Measurements from ENCODE around the gene PDE4D.
"Not testable (repeated sequence)": the region's sequence is repeated elsewhere in the genome, so short reads cannot be mapped to it uniquely, and the experiment has no call there.

Gene PDE4D

GRCh38 chr5:59001716-59002115 lies 891.8 kb downstream of the PDE4D start:
- DNase-seq (ENCODE audit: low read depth) = no peak

- no peak for DNase-seq (ENCODE audit: low read depth)
These were observed 892.4 kb downstream of the PDE4D start for GRCh38 chr5:59001154-59001553.

DNA sequence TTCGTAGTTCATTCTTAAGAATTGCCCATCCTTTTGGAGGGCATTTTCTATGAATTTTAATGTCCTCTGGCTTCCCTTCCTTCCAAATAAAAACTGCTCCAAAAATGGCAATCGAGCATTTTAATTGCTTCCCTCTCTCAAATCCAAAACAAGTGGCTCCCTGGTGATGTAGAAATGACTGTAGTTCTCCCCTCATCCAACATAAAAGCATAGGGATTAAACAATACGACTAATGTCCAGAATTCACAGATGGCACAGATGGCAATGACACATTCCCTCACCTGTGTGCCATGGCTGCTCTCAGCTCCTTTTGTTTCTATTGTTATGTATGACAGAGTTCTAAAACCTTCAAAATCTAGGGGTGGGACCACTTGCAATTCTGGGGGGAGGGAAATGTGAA lies 893.3 kb downstream of the PDE4D start:
- no peak for DNase-seq (ENCODE audit: low read depth)

- no peak for DNase-seq (ENCODE audit: low read depth)
These were observed 893.7 kb downstream of the PDE4D start for GRCh38 chr5:58999804-59000203.

DNA sequence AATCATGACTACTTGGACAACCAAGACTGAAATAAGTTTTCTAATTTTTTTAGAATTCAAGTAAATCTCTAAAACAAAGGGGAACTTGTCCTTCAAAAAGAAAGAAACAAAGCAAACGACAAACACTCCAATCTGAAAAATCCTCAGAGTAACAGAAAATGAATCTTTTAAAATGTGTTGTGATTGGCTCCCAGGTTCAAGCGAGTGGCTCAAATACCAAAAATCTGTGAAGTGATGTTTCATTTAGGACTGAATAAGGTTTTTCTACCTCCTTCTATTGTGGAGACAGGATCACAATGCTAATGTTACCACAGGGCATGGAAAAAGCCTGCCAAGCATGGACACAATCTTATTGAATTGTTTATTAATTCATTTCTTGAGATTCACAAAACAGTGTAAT lies 895.0 kb downstream of the PDE4D start:
- DNase-seq (ENCODE audit: low read depth) = no peak

- DNase-seq (ENCODE audit: low read depth) = not testable (repeated sequence)
These were observed 897.7 kb downstream of the PDE4D start for GRCh38 chr5:58995779-58996178.

DNA sequence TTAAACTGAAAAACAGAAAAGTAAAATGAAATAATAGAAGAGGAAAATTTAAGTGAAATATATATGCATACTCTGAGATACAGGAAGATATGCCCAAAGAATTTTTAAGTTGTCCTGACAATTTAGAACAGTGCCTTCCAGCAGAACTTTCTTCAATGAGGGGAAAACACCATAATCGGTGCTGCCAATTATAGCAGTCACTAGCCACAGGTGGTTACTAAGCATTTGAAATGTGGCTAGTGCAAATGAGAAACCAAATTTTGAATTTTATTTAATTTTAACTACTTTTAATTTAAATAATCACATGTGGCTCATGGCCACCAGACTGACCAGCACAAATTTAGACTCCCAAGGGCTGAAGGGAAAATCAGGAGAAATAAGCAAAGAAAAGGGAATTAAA lies 900.1 kb downstream of the PDE4D start:
- DNase-seq (ENCODE audit: low read depth) = no peak

DNA sequence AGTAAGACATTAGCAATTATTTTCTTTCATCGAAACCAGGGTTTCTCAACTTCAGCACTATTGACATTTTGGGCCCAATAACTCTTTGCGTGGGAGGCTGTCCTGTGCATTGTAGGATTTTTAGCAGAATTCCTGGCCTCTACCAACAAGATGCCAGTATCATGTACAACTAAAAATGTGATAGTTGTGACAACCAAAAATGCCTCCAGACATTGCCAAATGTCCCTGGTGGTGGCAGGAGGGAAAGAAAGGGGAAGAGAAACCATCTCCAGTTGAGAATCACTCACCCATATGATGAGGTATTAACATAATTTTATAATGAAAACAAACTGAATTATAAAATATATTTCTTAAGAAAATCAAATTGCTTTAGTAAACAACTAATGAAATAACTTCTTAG lies 904.6 kb downstream of the PDE4D start:
- no peak for DNase-seq (ENCODE audit: low read depth)

- DNase-seq (ENCODE audit: low read depth) = no peak
These were observed 906.3 kb downstream of the PDE4D start for GRCh38 chr5:58987193-58987592.

DNA sequence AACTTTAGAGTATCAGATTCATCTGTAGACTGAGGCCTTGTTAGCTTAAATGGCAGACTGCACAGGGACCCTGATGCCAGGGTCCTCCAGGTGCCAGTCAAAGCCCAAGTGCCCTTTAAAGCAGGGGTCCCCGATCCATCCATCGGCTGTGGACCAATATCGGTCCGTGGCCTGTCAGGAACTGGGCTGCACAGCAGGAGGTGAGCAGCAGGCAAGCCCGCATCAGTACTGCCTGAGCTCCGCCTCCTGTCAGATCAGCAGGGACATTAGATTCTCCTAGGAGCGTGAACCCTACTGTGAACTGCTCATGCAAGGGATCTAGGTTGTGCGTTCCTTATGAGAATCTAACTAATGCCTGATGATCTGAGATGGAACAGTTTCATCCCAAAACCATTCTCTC lies 907.2 kb downstream of the PDE4D start:
- DNase-seq (ENCODE audit: low read depth) = no peak

GRCh38 chr5:58985759-58986158 lies 907.8 kb downstream of the PDE4D start:
- DNase-seq (ENCODE audit: low read depth) = no peak

GRCh38 chr5:58985311-58985710 lies 908.2 kb downstream of the PDE4D start:
- DNase-seq (ENCODE audit: low read depth) = no peak

- no peak for DNase-seq (ENCODE audit: low read depth)
These were observed 909.7 kb downstream of the PDE4D start for GRCh38 chr5:58983526-58984452.

- DNase-seq (ENCODE audit: low read depth) = no peak
These were observed 912.6 kb downstream of the PDE4D start for GRCh38 chr5:58980890-58981289.

- DNase-seq (ENCODE audit: low read depth) = no peak
These were observed 914.4 kb downstream of the PDE4D start for GRCh38 chr5:58979090-58979489.

DNA sequence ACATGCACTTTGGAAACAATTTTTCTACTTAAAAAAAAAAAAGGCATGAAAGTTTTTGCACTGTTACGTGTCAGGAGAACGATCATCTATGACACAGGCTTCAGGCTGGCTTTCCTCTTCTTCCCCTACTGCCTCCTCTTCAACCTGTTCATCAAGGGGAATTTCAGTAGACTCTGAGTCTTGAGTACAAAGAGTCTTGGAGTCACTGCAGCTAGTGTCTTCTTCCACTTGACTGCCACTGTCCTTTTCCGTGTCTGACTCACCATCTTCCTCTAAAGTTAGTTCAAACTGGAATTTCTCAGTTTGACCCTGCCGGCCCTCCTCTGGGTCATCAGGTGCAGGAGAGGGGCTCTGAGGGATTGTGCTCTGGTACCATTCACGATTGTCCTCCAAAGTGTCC lies 918.9 kb downstream of the PDE4D start:
- DNase-seq (ENCODE audit: low read depth) = no peak

GRCh38 chr5:58974083-58974482 lies 919.4 kb downstream of the PDE4D start:
- no peak for DNase-seq (ENCODE audit: low read depth)

DNA sequence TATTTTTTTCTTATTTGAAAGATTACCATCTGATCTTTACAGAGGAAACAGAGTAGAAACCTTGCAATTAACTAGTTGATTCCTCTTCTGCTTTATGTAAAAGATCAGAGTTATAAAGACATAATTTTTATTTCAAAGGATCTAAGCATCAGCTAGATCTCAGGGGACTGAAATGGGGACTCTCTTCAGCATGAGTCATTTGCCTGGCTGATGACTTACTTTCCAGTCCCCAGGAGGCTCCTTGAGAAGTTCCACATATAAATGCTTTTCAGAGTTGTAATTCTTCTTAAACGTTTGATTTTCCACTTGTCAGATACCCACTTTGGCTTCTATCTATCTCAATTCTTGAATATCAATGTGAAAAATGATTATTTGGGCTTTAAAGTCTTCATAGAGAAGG lies 921.2 kb downstream of the PDE4D start:
- DNase-seq (ENCODE audit: low read depth) = no peak

GRCh38 chr5:58970766-58971165 lies 922.8 kb downstream of the PDE4D start:
- no peak for DNase-seq (ENCODE audit: low read depth)

DNA sequence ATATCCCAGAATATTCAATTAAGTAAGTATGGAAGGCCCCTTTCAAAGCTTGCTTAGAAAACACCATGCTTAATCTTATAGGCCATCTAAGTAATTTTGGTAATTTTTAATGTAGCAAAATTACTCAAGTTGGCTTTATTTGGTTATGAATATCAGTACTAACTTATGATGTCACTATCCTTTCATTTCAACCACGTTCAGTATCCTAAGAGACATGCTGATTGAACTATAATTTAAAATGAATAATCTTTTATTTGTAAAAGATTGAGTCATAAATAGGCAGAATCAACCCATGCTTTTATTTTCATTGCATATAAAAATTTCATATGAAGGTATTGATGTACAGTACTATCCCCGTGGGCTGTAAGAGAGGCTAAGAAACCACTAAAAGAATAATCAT lies 923.7 kb downstream of the PDE4D start:
- no peak for DNase-seq (ENCODE audit: low read depth)

- no peak for DNase-seq (ENCODE audit: low read depth)
These were observed 924.3 kb downstream of the PDE4D start for GRCh38 chr5:58969253-58969652.

DNA sequence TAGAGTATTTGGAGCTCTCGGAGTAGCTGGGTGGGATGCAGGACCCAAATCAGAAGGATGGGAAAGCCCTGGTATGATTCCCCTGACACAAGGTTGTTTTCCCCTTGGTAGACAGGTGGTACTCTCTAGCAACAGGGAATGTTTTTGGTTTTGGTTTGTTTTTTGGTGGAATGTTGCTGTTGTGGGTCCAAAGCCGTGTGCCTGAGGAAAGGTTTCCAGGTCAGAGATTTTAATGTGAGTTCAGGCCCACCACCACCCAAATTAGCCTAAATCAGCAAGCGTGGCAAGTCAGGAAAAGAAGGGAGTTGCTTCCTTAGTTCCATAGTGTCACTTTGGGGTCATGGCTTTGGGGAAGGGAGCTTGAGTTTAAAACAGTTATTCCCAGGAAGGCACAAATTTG lies 925.2 kb downstream of the PDE4D start:
- DNase-seq (ENCODE audit: low read depth) = no peak

DNA sequence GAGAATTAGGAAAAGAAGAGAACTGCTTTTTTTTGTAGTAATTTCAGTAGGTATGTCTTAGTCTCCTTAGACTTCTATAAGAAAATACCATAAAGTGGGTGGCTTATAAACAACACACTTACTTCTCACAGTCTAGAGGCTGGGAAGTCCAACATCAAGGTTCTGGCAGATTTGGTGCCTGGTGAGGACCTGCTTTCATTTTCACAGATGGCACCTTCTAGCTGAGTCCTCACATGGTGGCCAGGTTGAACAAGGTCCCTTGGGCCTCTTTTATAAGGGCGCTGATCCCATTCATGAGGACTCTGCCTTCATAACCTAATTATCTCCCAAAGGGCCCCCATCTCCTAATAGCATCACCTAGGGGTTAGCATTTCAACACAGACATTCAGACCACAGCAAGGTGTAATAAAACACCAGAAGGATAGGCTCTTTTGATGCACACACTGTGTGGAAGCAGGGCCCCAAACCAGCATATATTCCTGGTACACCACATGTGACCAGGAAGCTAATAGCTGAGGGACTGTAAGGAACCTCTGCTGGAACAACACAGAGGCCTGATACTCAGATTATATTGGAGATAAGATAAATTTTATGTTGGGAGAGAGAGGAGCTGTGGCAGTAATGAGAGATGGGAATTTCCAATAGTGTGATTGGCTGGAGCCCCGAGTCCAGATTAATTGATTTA lies 925.8 kb downstream of the PDE4D start:
- no peak for DNase-seq (ENCODE audit: low read depth)

Measured in stimulated activated CD8-positive, alpha-beta memory T cell treated with anti-CD3 and anti-CD28 coated beads, Interleukin-12 subunit alpha, Interleukin-12 subunit beta, amount 100 ng/mL, for 4 hours (primary cell).